Right cardiac atrium (tissue), 5 donors: Measurements from ENCODE around the gene LHFPL2. TPM values are rescaled to one million over a fixed set of nuclear protein-coding genes. Genes with fewer than 3 reads are reported as not detected.

Source experiments
- ATAC-seq, 2 donors: fragments of 200-7000 bp; cut with Tn5 transposase; one replicate each; pipeline versions ENCODE4 v1.8.0 to v1.9.1; 2020; ENCODE audit warnings: moderate library complexity in 2 of 2, mild to moderate bottlenecking in 1 of 2
- DNase-seq, 3 donors: peaks; one replicate each; pipeline ENCODE4 v3.0.0-alpha.2; 2020
- H3K27ac ChIP-seq: one replicate; pipeline ENCODE4 v1.5.1; 2013; ENCODE audit warnings: mild to moderate bottlenecking, low read length, control low read depth, moderate library complexity
- H3K27me3 ChIP-seq: one replicate; pipeline ENCODE4 v1.6.1; 2013; ENCODE audit not compliant: control insufficient read depth, insufficient read depth
- H3K4me1 ChIP-seq: one replicate; pipeline ENCODE4 v1.6.1; 2013; ENCODE audit warnings: low read length; ENCODE audit not compliant: control insufficient read depth, insufficient read depth
- H3K4me3 ChIP-seq: one replicate; pipeline ENCODE4 v1.5.1; 2013; ENCODE audit warnings: low read length, control low read depth
- H3K9me3 ChIP-seq: one replicate; pipeline ENCODE4 v1.6.1; 2013; ENCODE audit warnings: low read length; ENCODE audit not compliant: control insufficient read depth
- WGBS: extraction: QIAGEN DNeasy Blood & Tissue Kit; methylation state at CpG from one replicate; pipeline ENCODE4 v1.1.7; 2013; 5-methylcytosine and 5-hydroxymethylcytosine counted together
- intact Hi-C, 4 donors: fragments of 100-400 bp; cut with DNase I; formaldehyde crosslinking; loops; one replicate each; pipeline versions ENCODE4 v1.11.0 to v1.14.0; 2022 to 2023
- polyA plus RNA-seq: library from polyadenylated mRNA; stranded (reverse); fragments of 200-250 nt; gene quantifications from one replicate; pipeline ENCODE4 v1.2.3, GENCODE V29; 2013
- total RNA-seq, 4 donors: library from RNA; stranded (reverse); fragmentation: NEBNext Ultra II Directional; extraction: Animal tissue kit (Norgen Biotek cat#: 25700); gene quantifications; one replicate each; pipeline ENCODE4 v1.2.1, GENCODE V29; 2021
- donor health status: healthy with polysubstance abuse.
- donor health status: DM: no; HTN: yes; CAD: no.
- donor health status: DM: no; HTN: no; CAD: no.
- donor health status: DM: no; HTN: yes; CAD: no; lungs with severe emphysema.
- donor health status: DM: yes; HTN: yes; CAD: no.

The LHFPL2 gene
- total and polyA plus RNA-seq, 5 donors: 5.6 to 21.4 (median 10.9) TPM

GRCh38 chr5:78587081-78587774 is 61.3 kb downstream of the LHFPL2 start:
- ATAC-seq (no peak), DNase-seq (no peak)
- H3K9me3 ChIP-seq: no peaks in the 10 kb centered on the region
- peaks cover 5% of the 10 kb centered on the region for H3K4me1 ChIP-seq
- no peak overlapping the region for H3K4me3 ChIP-seq
- no peak overlapping the region for H3K27ac ChIP-seq
- WGBS: 68% methylated on average over 4 of the region's 4 CpGs
- H3K27me3 ChIP-seq: no peaks in the 10 kb centered on the region
- intact Hi-C loops: no loop called here

- peak in 2 of 3 donors; percentile 24 to 47 for DNase-seq
- no peaks in the 10 kb centered on the region for H3K27me3 ChIP-seq
- intact Hi-C loops: no loop called here
- H3K4me3 ChIP-seq: no peak overlapping the region
- peak in 1 of 2 donors; percentile 57 for ATAC-seq
- 85% methylated on average over 6 of the region's 6 CpGs for WGBS
- no peak overlapping the region for H3K27ac ChIP-seq
- no peaks in the 10 kb centered on the region for H3K4me1 ChIP-seq
- H3K9me3 ChIP-seq: no peaks in the 10 kb centered on the region
These were observed 62.3 kb downstream of the LHFPL2 start for GRCh38 chr5:78586251-78586650.

GRCh38 chr5:78578015-78578414 is 70.6 kb downstream of the LHFPL2 start:
- no peak for DNase-seq
- Histone ChIP-seq H3K27me3 (no peaks in the 10 kb centered on the region), H3K4me1 (peaks cover 12% of the 10 kb centered on the region), H3K27ac (no peak overlapping the region), H3K9me3 (no peaks in the 10 kb centered on the region), H3K4me3 (no peak overlapping the region)
- intact Hi-C loops: loop anchor here in 1 of 4 donors (10.0 kb wide), 1 partner anchor 67 kb away; the partner anchor contains the start of gene LHFPL2
- no peak for ATAC-seq

- Histone ChIP-seq H3K4me1 (peaks cover 14% of the 10 kb centered on the region), H3K27ac (peak overlapping the region; percentile 81)
- DNase-seq: no peak
These were observed 71.3 kb downstream of the LHFPL2 start for GRCh38 chr5:78577071-78577807.

GRCh38 chr5:78576376-78576775 is 72.2 kb downstream of the LHFPL2 start:
- H3K27me3 ChIP-seq: no peaks in the 10 kb centered on the region
- H3K27ac ChIP-seq: no peak overlapping the region
- H3K9me3 ChIP-seq: no peaks in the 10 kb centered on the region
- H3K4me1 ChIP-seq: peaks cover 14% of the 10 kb centered on the region
- ATAC-seq (no peak), DNase-seq (no peak)
- 77% methylated on average over 3 of the region's 3 CpGs for WGBS
- no peak overlapping the region for H3K4me3 ChIP-seq
- intact Hi-C loops: loop anchor here in 1 of 4 donors (10.0 kb wide), 1 partner anchor 68 kb away; the partner anchor contains the start of gene LHFPL2

More at GRCh38 chr5:78577071-78577807, 71.3 kb downstream of the LHFPL2 start:
- 45% methylated on average over 8 of the region's 8 CpGs for WGBS
- Histone ChIP-seq H3K4me3 (no peak overlapping the region), H3K27me3 (no peaks in the 10 kb centered on the region), H3K9me3 (no peaks in the 10 kb centered on the region)
- intact Hi-C loops: loop anchor here in 1 of 4 donors (10.0 kb wide), 1 partner anchor 68 kb away; the partner anchor contains the start of gene LHFPL2
- peak; percentile 54 to 65 for ATAC-seq

DNA sequence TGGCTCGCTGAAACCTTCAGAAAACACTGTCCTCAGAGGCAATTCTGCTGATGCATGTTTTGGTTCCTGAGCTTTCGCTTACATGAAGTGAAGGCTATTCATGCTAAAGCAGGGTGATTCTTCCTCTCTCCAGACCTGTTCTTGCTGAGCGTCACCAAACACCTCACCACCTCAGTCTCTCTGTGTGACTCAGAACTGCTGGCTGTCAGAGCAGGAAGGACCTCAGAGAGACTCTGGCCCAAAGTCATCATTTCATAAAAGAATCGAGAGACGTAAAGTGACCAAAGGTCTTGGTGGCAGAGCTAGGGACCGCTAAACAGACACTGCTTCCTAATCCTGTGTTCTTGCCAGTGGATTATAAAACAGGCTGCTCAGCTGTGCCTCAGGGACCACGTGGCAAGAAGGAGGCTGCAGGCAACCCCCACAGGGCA is 73.8 kb downstream of the LHFPL2 start:
- intact Hi-C loops: loop anchor here in 1 of 4 donors (10.0 kb wide), 1 partner anchor 70 kb away; the partner anchor contains the start of gene LHFPL2
- H3K27me3 ChIP-seq: no peaks in the 10 kb centered on the region
- ATAC-seq: peak; percentile 71 to 82
- DNase-seq: no peak
- peak overlapping the region; percentile 25 for H3K27ac ChIP-seq
- H3K4me1 ChIP-seq: peaks cover 14% of the 10 kb centered on the region
- H3K4me3 ChIP-seq: no peak overlapping the region
- no peaks in the 10 kb centered on the region for H3K9me3 ChIP-seq
- WGBS: 40% methylated on average over 7 of the region's 7 CpGs

- 43% methylated on average over 4 of the region's 4 CpGs for WGBS
- Histone ChIP-seq H3K9me3 (no peaks in the 10 kb centered on the region), H3K4me3 (no peak overlapping the region), H3K27me3 (no peaks in the 10 kb centered on the region), H3K27ac (no peak overlapping the region), H3K4me1 (peaks cover 17% of the 10 kb centered on the region)
- ATAC-seq (peak; percentile 33 to 42), DNase-seq (peak in 2 of 3 donors; percentile 26 to 35)
- intact Hi-C loops: loop anchor here in 1 of 4 donors (10.0 kb wide), 1 partner anchor 71 kb away; the partner anchor contains the start of gene LHFPL2
These were observed 74.4 kb downstream of the LHFPL2 start for GRCh38 chr5:78574131-78574673.

- WGBS: 54% methylated on average over 2 of the region's 2 CpGs
- Histone ChIP-seq H3K9me3 (no peaks in the 10 kb centered on the region), H3K27me3 (no peaks in the 10 kb centered on the region), H3K4me1 (peaks cover 20% of the 10 kb centered on the region), H3K27ac (no peak overlapping the region), H3K4me3 (no peak overlapping the region)
- intact Hi-C loops: loop anchor here in 1 of 4 donors (10.0 kb wide), 1 partner anchor 71 kb away; the partner anchor contains the start of gene LHFPL2
- ATAC-seq (no peak), DNase-seq (no peak)
These were observed 75.3 kb downstream of the LHFPL2 start for GRCh38 chr5:78573318-78573717.

DNA sequence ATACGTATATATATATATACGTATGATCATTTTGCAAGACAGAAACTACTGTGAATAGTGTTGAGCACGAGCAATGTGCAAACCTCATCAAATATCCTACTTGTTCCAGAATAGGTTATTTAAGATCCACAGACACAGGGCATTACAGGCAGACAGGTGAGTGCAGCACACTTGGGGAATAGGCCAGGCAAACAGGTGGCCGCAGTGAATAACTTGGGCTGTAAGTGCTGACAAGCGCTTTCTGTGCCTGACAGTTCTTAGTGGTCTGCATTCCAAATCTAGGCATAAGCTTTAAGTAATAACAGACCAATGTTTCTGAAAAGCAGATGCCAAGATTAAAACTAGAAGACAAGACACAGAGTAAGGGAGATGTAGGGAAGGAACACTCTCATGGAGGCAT is 77.9 kb downstream of the LHFPL2 start:
- Histone ChIP-seq H3K27ac (no peak overlapping the region), H3K4me3 (no peak overlapping the region), H3K4me1 (peaks cover 20% of the 10 kb centered on the region), H3K9me3 (no peaks in the 10 kb centered on the region), H3K27me3 (no peaks in the 10 kb centered on the region)
- DNase-seq: no peak
- intact Hi-C loops: loop anchor here in 1 of 4 donors (10.0 kb wide), 1 partner anchor 74 kb away; the partner anchor contains the start of gene LHFPL2
- 93% methylated on average over 5 of the region's 5 CpGs for WGBS
- ATAC-seq: no peak

DNA sequence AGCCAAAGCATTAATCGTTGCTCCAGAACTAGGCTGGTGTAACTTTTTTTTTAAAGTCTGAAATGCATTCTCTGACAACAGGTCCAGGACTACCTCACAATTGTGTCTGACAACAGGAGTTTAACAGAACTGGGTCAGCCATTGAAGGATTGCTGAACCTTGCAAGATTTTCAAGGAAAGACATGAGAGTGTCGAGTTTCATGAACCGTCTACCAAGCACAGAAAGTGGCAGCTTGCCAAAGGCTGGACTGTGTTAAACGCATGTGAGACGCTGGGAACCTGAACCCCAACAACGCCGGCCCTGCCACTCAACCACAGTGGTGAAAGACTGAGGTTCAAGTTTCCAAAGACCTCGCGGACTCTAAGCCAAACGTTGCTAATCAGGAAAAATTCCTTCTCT is 79.1 kb downstream of the LHFPL2 start:
- Histone ChIP-seq H3K9me3 (no peaks in the 10 kb centered on the region), H3K4me1 (peaks cover 16% of the 10 kb centered on the region), H3K27me3 (no peaks in the 10 kb centered on the region), H3K4me3 (no peak overlapping the region), H3K27ac (no peak overlapping the region)
- ATAC-seq (peak; percentile 27 to 39), DNase-seq (peak; percentile 69 to 84 (median 75))
- intact Hi-C loops: no loop called here
- 34% methylated on average over 10 of the region's 10 CpGs for WGBS
